Osteoblast (primary cell): Measurements from ENCODE around the gene ISM2. TPM values are rescaled to one million over a fixed set of nuclear protein-coding genes. Genes with fewer than 3 reads are reported as not detected.

Experiments used
- DNase-seq: peaks from one replicate; pipeline ENCODE4 v3.0.0; 2011; ENCODE audit warnings: low spot score, mixed read lengths; ENCODE audit not compliant: insufficient read length; ENCODE audit errors: missing footprints
- H2AFZ ChIP-seq: 2 replicates; pipeline ENCODE4 v1.6.0; 2011; ENCODE audit warnings: mild to moderate bottlenecking, low read length
- H3K27ac ChIP-seq: 2 replicates; pipeline ENCODE4 v1.5.1; 2011; ENCODE audit warnings: mild to moderate bottlenecking, low read depth, low read length, moderate library complexity
- H3K27me3 ChIP-seq: 2 replicates; pipeline ENCODE4 v1.6.0; 2012; ENCODE audit warnings: mild to moderate bottlenecking, control low read depth, inconsistent platforms, low read length, moderate library complexity; ENCODE audit not compliant: insufficient read depth
- H3K36me3 ChIP-seq: 2 replicates; pipeline ENCODE4 v1.5.1; 2011; ENCODE audit warnings: mild to moderate bottlenecking, low read length, control low read depth, moderate library complexity; ENCODE audit not compliant: insufficient read depth
- H3K4me1 ChIP-seq: 2 replicates; pipeline ENCODE4 v1.5.1; 2011; ENCODE audit warnings: mild to moderate bottlenecking, low read length, control low read depth, moderate library complexity; ENCODE audit not compliant: insufficient read depth
- H3K4me2 ChIP-seq: 2 replicates; pipeline ENCODE4 v1.6.0; 2011; ENCODE audit warnings: mild to moderate bottlenecking, low read length; ENCODE audit not compliant: insufficient read depth
- H3K4me3 ChIP-seq: fragments of 200-600 bp; sonication (generic); 3 replicates; pipeline ENCODE4 v1.5.1; 2012; ENCODE audit warnings: mild to moderate bottlenecking, low read length, inconsistent platforms; ENCODE audit not compliant: insufficient read depth
- H3K79me2 ChIP-seq: 2 replicates; pipeline ENCODE4 v1.6.0; 2012; ENCODE audit warnings: mild to moderate bottlenecking, low read length, control low read depth, inconsistent platforms; ENCODE audit not compliant: insufficient read depth
- H3K9me3 ChIP-seq: 2 replicates; pipeline ENCODE4 v1.5.1; 2011; ENCODE audit warnings: low read depth, low read length, control low read depth
- H4K20me1 ChIP-seq: 2 replicates; pipeline ENCODE4 v1.6.0; 2012; ENCODE audit warnings: mild to moderate bottlenecking, low read length, control low read depth; ENCODE audit not compliant: insufficient read depth
- total RNA-seq: library from RNA; depleted of rRNA; stranded (reverse); fragments of >200 nt; gene quantifications from 2 replicates; pipeline ENCODE4 v1.2.3, GENCODE V29; 2012
- TF ChIP-seq, protein P1 (sequence below): IDR thresholded peaks from 2 replicates; pipeline ENCODE4 v1.5.1; 2011; ENCODE audit warnings: mild to moderate bottlenecking, low read depth, low read length, moderate library complexity; ENCODE audit errors: extremely low read depth

The ISM2 gene
- total RNA-seq, 1 donor: not detected

DNA sequence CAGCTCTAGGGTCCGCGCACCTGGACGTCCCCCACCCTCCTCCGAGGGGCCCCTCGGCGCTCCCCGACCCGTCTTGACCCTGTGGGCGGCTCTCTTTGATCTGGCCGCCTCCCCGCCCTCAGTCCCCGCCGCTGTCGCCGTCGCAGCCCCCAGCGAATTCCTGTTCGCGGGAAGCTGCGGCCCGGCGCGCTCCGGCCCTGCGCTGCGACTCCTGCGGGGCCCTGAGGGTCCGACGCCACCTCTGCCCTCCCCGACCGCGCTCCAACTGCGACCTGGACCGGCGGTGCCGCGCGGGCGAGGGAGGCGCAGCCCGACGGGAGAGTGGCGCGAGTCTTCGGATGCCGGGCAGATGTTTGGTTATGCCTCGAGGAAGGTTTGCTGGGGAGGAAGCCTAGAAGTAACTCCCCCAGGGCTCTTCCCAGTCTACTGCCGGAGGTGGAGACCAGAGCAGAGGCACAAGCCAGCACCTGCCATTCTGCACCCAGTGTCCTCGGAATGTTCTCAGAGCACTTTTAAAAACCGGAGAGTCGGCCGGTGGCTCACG, 440 bp upstream of the ISM2 start:
- H3K36me3 ChIP-seq: no peaks in the 10 kb centered on the region
- TF ChIP-seq, protein P1, sequence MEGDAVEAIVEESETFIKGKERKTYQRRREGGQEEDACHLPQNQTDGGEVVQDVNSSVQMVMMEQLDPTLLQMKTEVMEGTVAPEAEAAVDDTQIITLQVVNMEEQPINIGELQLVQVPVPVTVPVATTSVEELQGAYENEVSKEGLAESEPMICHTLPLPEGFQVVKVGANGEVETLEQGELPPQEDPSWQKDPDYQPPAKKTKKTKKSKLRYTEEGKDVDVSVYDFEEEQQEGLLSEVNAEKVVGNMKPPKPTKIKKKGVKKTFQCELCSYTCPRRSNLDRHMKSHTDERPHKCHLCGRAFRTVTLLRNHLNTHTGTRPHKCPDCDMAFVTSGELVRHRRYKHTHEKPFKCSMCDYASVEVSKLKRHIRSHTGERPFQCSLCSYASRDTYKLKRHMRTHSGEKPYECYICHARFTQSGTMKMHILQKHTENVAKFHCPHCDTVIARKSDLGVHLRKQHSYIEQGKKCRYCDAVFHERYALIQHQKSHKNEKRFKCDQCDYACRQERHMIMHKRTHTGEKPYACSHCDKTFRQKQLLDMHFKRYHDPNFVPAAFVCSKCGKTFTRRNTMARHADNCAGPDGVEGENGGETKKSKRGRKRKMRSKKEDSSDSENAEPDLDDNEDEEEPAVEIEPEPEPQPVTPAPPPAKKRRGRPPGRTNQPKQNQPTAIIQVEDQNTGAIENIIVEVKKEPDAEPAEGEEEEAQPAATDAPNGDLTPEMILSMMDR: no peak
- H3K4me2 ChIP-seq: peak overlapping the region; percentile 74
- H4K20me1 ChIP-seq: no peaks in the 10 kb centered on the region
- peak overlapping the region; percentile 63 for H3K4me3 ChIP-seq
- H3K4me1 ChIP-seq: peaks cover 4% of the 10 kb centered on the region
- H2AFZ ChIP-seq: no peak overlapping the region
- H3K27me3 ChIP-seq: peaks cover 24% of the 10 kb centered on the region
- H3K79me2 ChIP-seq: no peaks in the 10 kb centered on the region
- H3K27ac ChIP-seq: no peak overlapping the region
- no peaks in the 10 kb centered on the region for H3K9me3 ChIP-seq
- DNase-seq: peak; percentile 78

DNA sequence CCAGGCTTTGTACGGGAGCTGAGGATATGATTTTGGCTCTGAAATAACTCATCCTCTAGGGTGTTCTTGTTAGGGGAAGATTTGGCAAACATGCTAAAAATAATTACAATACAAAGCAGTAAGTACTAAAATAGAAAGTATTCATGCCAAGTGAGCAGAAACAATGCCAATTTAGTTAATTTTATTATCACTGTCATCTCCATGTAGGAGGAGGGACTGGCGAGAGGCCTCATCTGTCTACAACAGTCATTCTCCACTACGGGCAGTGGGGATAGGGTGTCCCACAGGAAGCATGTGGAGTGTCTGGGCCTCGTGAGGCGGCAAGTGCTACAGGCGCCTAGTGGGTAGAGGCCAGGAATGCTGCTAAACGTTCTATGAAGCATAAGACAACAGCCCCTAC, 3.3 kb downstream of the ISM2 start:
- Histone ChIP-seq H3K36me3 (no peaks in the 10 kb centered on the region), H3K27me3 (peaks cover 23% of the 10 kb centered on the region), H3K4me1 (peaks cover 4% of the 10 kb centered on the region), H3K4me3 (no peak overlapping the region), H3K27ac (no peak overlapping the region), H3K4me2 (no peak overlapping the region), H3K79me2 (no peaks in the 10 kb centered on the region), H2AFZ (no peak overlapping the region), H3K9me3 (no peaks in the 10 kb centered on the region), H4K20me1 (no peaks in the 10 kb centered on the region)
- TF ChIP-seq, protein P1: no peak
- DNase-seq: peak; percentile 54

DNA sequence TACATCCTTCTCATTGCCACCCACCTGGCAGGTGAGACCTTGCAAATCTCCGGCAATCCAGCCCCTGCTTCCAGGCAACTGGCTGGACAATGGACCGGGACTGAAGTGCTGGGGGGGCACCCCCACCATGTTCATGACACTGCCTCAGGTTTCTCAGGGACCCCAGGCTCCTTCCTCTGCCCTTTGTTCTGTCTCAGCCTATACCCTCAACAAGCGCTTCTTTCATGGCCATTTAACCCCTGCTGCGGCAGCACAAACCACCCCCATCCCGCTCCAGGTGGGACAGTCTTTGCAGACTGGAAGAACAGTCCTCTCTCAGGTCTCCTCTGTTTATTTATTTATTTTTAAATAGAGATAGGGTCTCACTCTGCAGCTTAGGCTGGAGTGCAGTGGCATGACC, 7.6 kb downstream of the ISM2 start:
- Histone ChIP-seq H4K20me1 (no peaks in the 10 kb centered on the region), H3K36me3 (no peaks in the 10 kb centered on the region), H3K27me3 (no peaks in the 10 kb centered on the region), H3K9me3 (no peaks in the 10 kb centered on the region), H3K4me3 (no peak overlapping the region), H3K4me1 (peaks cover 2% of the 10 kb centered on the region), H3K4me2 (no peak overlapping the region), H2AFZ (no peak overlapping the region), H3K79me2 (no peaks in the 10 kb centered on the region), H3K27ac (no peak overlapping the region)
- TF ChIP-seq, protein P1: no peak
- DNase-seq: no peak

DNA sequence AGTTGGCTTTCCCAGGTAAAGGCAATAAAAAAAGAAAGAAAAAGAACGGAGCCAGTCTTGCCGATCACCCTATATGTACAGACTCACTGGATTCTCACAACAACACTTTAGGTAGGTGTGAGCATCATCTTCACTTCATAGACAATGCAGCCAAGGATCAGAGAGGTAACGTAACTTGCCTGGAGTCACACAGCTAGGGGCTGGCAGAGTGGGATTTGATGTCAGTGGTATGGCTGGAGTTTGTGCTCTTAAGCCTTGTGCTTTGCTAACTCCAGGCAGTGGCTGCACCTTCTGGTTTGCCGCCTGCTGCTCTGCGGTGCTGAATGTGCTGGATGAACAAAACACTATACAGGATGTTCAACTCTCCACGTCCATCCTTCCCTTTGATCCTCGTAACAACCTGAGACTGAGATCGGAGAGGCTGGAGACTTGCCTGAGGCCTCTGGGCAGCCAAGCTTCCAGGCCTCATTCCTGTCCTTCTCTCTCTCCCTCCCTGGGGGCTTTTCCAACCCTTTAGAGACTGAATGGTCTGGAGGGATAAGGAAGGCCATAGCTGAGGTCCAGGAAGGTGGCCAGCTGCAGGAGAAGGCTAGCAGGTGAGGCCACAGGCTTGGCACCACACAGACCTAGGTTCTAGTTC, 8.1 kb downstream of the ISM2 start:
- Histone ChIP-seq H3K27me3 (no peaks in the 10 kb centered on the region), H3K4me1 (peaks cover 5% of the 10 kb centered on the region), H4K20me1 (no peaks in the 10 kb centered on the region), H3K9me3 (no peaks in the 10 kb centered on the region), H3K4me2 (no peak overlapping the region), H3K79me2 (no peaks in the 10 kb centered on the region), H3K36me3 (no peaks in the 10 kb centered on the region), H2AFZ (no peak overlapping the region), H3K27ac (no peak overlapping the region), H3K4me3 (no peak overlapping the region)
- TF ChIP-seq, protein P1: no peak
- DNase-seq: no peak
